RCC 7860 (cell line): ENCODE data around the gene UBE2J2.
A peak's percentile ranks its signal among the peaks of the same experiment; 100 is the strongest.

Source experiments
- DNase-seq: peaks from one replicate; pipeline ENCODE4 v3.0.0-alpha.2; 2015; ENCODE audit warnings: low spot score
- FAIRE-seq: peaks from 2 replicates; lab custom pipeline; 2012; peaks lifted over from hg19 to GRCh38; lab: Jason Lieb, UNC

Gene UBE2J2

DNA sequence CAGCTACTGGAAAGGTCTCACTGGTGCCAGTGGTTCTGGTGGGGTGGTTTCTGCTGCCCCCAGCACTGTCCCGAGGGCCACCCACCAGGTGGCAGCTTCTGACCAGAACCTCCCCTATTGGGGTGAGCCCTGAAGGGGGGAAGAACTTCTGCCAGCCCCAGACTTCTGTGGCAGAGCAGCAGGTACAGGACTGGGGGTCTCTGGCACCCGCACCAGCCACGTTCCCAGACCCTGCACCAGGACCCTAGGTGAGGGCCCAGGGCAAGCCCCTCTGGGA lies 36.4 kb upstream of the UBE2J2 start:
- FAIRE-seq (no peak), DNase-seq (no peak)

- no peak for FAIRE-seq
- DNase-seq, result no peak
Observed at GRCh38 chr1:1309251-1310108, 35.8 kb upstream of the UBE2J2 start.

GRCh38 chr1:1308756-1309250 lies 35.1 kb upstream of the UBE2J2 start:
- FAIRE-seq, result no peak
- no peak for DNase-seq

DNA sequence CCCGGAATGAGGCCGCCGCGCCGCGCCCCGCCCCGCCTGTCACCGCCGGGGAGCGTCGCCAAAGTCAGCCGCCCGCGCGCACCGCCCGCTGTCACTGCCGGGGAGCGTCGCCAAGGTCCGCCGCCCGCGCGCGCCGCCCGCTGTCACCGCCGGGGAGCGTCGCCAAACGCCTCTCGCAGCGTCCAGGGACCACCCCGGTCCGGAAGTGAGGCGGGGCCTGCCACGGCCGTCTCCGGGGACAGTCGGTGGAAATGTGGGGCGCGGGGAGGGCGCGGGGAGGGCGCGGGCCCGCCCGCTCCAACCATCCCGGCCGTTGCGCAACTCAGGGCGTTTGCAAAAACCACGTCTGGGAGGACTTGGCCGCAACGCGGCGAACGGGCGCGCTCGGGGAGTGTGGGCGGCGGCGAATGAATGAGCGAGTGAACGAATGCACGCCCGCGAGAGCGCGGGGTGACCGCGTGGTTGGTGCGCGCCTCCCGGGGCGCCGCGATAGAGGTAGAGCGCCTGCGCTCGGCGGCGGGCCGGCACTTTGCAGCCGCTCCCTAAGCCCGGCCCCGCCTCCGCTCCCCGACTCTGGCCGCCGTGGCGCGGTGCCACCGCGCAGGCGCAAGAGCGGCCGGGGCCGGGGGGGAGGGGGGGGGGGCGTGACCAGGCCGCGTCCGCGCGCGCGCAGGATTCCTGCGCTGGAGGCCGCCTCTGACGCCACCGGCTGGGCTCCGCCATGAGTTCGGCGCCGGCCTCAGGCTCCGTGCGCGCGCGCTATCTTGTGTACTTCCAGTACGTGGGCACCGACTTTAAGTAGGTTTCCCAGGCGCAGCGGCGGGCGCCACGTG lies 34.5 kb upstream of the UBE2J2 start, which contains the start of the genes ACAP3 and PUSL1:
TSS of gene ACAP3 (minus strand) at position 8 of the 833 bp plus-strand sequence. CDS start 115 bp downstream, outside the sequence.
TSS of gene PUSL1 (plus strand) at position 675 of the 833 bp plus-strand sequence. CDS start at position 722, 47 bp downstream.
- DNase-seq (peak; percentile 81), FAIRE-seq (no peak)

DNA sequence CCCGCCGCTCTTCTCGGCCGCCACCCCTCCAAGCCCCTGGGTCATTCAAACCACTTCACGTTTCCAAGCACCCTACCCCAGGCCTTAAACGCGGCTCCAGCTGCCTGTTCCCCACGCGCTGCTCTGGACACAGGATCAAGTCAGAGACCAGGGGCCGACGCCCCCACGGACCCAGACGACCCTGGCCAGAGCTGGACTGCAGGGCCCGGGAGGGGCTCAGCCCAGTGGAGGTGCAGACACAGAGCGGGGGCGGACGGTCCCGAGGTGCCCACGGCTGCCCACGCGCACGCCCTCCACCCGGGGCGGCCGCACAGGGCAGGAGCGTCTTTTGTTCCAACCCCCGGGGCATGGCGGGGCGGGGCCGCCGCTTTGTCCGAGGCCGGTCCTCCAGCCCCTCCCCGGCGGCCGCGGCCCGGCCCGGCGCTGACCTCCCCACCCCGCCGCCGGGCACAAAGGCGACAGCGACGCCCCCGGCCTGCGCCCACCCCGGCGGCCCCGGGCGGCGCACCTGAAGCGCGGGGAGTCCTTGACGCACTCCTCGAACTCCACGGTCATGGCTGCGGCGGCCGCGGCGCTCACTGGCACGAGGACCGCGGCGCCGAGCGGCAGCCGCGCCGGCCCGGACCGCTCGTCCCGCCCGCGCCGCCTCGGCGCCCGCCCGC lies 33.7 kb upstream of the UBE2J2 start:
- DNase-seq, result no peak
- FAIRE-seq, result no peak

- DNase-seq (no peak), FAIRE-seq (no peak)
Observed at GRCh38 chr1:1306661-1307260, 33.1 kb upstream of the UBE2J2 start.

GRCh38 chr1:1306070-1306660 lies 32.5 kb upstream of the UBE2J2 start:
- FAIRE-seq (no peak), DNase-seq (no peak)

DNA sequence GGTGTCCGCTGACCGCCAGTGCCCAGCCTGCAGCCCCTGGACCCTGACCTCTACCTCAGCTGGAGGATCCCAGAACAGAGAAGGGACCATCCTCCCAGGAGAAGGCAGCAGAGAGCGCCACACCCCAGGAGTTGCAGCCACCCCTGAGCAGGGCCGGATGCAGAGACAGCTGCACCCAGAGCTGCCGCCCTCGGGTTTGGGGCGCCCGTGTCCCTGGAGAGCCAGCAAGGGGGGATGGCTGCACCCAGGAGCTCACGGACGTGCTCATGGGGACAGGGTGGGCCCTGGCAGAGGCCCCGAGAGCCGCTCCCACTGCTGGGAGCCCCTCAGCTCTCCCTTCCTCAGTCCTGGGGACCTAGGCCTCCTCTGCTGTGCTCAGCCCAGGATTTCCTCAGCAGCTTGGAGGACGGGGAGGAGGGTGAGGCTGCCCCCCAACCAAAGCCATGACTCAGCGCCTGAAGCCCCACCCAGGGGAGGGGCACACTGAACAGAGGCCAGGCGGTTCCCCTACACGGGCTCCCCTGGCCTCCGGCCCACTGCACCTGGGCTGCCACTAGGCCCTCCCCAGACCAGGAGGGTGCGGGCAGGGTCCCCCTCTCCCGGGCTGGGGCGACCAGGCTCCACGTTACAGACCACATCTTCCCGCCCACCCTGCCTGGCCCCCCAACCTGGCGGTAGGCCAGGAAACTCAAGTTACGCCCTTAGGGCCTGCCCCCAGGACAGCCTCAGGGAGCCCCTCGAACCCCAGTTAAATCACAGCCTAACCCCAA lies 31.8 kb upstream of the UBE2J2 start:
- DNase-seq, result peak; percentile 59
- FAIRE-seq, result peak; percentile 5

DNA sequence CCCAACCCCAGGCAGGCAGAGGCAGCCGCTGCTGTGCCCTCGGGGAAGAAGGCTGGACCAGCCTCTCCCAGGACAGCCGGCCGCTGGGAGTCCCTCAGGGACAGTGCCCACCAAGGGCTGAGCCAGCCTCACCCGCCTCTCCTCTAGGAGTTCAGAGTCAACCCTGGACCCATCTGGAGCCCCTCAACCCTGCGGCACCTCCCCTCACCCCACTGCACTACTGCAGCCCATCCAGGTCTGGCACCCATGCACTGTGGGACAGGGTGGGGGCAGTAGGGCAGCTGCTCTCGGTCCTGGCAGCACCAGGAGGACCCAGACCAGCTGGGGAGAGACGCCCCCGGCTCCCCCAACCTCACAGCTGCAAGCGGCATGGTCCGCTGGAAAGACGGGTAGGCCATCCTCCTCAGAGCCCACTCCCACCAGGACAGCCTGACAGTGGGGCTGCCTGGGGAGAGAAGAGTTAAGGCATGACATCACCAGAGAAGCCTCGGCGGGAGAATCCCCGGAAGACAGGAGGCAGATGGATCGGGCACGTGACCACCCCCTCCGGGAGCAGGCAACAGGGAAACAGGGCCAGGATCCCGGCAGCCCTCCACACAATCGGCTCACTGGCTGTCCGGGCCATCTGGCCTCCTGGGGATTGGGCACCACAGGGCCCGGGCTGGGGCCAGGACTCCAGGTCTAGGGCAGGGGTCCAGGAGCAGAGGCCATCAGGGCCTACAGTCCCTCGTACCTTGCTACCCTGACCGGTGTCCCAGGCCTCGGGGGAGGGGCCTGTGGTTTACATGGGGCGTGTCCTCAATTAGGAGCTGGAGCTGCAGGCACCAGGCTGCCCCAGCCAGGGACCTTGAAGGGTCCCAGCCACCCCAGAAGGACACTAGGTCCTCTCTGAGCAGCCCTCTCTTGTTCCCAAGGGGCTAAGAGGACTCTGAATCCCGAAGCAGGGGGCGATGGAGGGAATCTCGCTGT lies 31.0 kb upstream of the UBE2J2 start:
- FAIRE-seq, result no peak

DNA sequence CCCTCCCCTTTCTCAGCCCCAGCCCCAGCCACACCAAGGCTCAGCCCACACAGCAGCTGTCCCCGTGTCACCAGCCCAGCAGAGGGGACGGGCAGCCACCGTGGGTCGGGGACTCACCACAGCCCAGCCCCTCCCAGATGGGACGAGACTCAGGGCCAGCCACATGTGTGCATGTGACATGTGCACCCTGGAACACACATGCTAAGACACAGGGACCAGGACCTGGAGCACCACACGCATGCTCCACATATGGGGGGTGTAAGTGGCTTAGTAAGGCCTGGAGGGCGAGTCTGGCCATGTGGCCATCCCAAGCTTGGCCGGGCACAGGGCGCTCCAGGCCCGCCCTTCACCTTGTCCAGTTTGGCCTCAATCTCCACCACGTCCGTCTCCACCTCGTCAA lies 30.1 kb upstream of the UBE2J2 start:
- FAIRE-seq, result no peak

More for the DNA sequence above, 31.0 kb upstream of the UBE2J2 start:
- DNase-seq, result peak; percentile 64

GRCh38 chr1:1302951-1303509 lies 29.4 kb upstream of the UBE2J2 start:
- DNase-seq, result no peak

More for the DNA sequence above, 30.1 kb upstream of the UBE2J2 start:
- no peak for DNase-seq

DNA sequence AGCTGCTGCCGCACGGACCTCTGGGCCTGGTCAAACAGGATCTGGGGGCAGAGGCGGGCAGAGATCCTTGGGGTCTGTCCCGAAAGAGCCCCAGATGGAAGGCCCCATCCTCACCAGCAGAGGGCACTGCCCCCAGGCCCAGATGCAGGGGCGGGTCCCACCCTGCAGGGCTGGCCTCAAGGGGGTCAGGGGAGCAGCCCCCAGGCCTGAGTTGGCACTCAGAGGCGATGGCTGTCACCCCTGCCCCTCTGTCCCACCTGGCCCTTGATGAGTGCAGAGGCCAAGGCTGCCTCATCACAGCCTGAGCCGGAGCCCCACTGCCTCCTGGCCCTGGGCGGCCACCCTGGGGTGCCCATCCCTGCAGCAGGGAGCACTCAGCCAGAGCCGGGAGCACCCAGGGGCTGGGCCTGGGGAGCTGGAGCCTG lies 28.4 kb upstream of the UBE2J2 start:
- DNase-seq (no peak), FAIRE-seq (no peak)

More at GRCh38 chr1:1302951-1303509, 29.4 kb upstream of the UBE2J2 start:
- no peak for FAIRE-seq

DNA sequence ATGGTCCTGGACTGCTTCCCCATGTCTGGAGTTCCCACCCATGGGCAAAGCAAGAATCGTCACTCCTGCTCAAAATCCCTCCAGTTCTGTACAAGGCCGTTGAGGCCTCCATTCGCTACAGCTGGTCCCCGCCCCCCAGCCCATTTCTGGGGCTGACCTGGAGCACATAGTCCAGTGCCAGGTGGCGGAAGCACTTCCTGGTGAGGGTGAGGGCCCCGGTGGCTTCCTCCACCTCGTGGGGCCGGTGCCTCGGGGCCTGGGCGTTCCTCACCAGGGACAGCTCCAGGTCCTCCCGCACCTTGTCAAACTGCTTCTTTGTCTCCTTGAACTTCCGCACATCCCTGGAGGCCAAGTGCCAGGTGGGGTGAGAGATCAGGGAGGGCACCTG lies 26.7 kb upstream of the UBE2J2 start:
- FAIRE-seq, result no peak
- no peak for DNase-seq

- DNase-seq, result no peak
- no peak for FAIRE-seq
Observed at GRCh38 chr1:1299686-1300351, 26.2 kb upstream of the UBE2J2 start.

DNA sequence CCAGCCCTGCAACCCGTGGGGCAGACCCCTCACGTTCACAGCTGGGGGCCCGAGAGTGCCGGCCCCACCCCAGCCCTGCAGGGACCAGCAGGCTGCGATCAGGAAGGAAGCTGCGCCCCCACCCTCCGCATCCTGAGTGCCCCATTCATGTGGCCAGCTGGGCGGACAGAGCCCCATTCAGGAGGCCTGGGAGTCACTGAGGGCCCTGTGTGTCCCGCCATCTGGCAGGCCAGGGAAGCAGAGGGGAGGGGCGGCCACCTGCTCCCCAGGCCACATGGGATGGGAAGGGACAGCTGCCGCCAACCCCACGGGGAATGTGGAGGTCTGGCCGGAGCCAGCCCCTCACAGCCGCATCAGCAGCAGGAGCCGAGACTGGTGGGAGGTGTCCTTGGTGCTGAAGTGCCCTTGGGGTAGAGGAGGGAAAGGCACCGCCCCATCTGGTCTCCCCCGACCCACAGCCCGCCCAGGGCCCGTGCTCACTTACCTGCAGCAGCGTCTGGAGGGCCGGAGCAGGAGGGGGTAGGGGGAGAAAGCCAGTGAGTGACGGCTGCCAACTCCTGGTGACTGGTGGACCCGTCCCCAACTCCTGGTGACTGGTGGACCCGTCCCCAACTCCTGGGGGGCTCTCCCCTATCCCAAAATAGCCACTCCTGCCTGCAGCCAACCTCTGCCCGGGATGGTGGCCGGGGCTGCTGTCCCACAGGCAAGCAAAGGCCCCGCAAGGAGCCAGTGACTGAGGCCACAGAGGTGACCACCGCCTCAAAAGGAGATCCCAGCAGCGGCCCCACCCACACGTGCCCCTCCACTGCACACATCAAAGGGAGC lies 25.4 kb upstream of the UBE2J2 start:
- DNase-seq, result no peak
- no peak for FAIRE-seq

- no peak for FAIRE-seq
Observed at GRCh38 chr1:1297802-1298424, 24.3 kb upstream of the UBE2J2 start.

More at GRCh38 chr1:1297802-1298424, 24.3 kb upstream of the UBE2J2 start:
- DNase-seq, result no peak
